Measurements from ENCODE around the gene SLC17A3. TPM values are rescaled to one million over a fixed set of nuclear protein-coding genes. Genes with fewer than 3 reads are reported as not detected.

SLC17A3 gene
- total RNA-seq, 1 experiment from 2014 or later: not detected

- POLR2A ChIA-PET: no interaction called here
Observed at GRCh38 chr6:25880601-25881000, 6.6 kb upstream of the SLC17A3 start.

More at GRCh38 chr6:25880601-25881000, 6.6 kb upstream of the SLC17A3 start:
- no peaks in the 10 kb centered on the region for H3K27me3 ChIP-seq (ENCODE audit: insufficient read depth, low read length)
- H3K9ac ChIP-seq (ENCODE audit: low read length): no peak overlapping the region
- H3K9me3 ChIP-seq (ENCODE audit: control insufficient read depth in 1 of 2, insufficient read depth in 1 of 2, low read depth in 1 of 2, low read length in 2 of 2): no peaks in the 10 kb centered on the region
- TF ChIP-seq EGR1 (IDR thresholded peaks at IDR 0.05; ENCODE audit: low read depth) (no peak), YY1 (IDR thresholded peaks at IDR 0.05; ENCODE audit: extremely low read depth, insufficient replicate concordance, low read depth, low read length) (no peak), POLR2AphosphoS5 (IDR thresholded peaks at IDR 0.05; ENCODE audit: low read depth, low read length) (no peak), RAD21 (IDR thresholded peaks at IDR 0.05; ENCODE audit: low read depth) (no peak), TCF7L2 (IDR thresholded peaks at IDR 0.05; ENCODE audit: borderline replicate concordance, extremely low read depth, insufficient read depth, insufficient read length) (no peak), REST (IDR thresholded peaks at IDR 0.05; ENCODE audit: low read depth) (no peak), SRF (IDR thresholded peaks at IDR 0.05; ENCODE audit: low read depth) (no peak), FOSL1 (IDR thresholded peaks at IDR 0.05; ENCODE audit: low read depth) (no peak), EZH2phosphoT487 (IDR thresholded peaks at IDR 0.05; ENCODE audit: borderline replicate concordance) (no peak), ZFX (IDR thresholded peaks at IDR 0.05) (no peak), CTCF (IDR thresholded peaks at IDR 0.05 in 2 of 3, conservative IDR thresholded peaks at IDR 0.05 in 1 of 3; ENCODE audit: borderline replicate concordance in 1 of 3, insufficient read depth in 1 of 3, low read depth in 2 of 3, low read length in 2 of 3) (no peak)
- H3K4me1 ChIP-seq (ENCODE audit: control insufficient read depth in 1 of 2, insufficient read depth in 2 of 2, low read length in 2 of 2): no peaks in the 10 kb centered on the region
- DNase-seq (ENCODE audit: low read depth, low spot score): no peak
- no peaks in the 10 kb centered on the region for H3K36me3 ChIP-seq (ENCODE audit: control insufficient read depth in 1 of 2, insufficient read depth in 2 of 2, low read length in 2 of 2)
- H2AFZ ChIP-seq (ENCODE audit: low read depth, low read length, poor library complexity, severe bottlenecking): no peak overlapping the region
- no peaks in the 10 kb centered on the region for H3K9me2 ChIP-seq (ENCODE audit: insufficient read depth)
- ChIA-PET CTCF (no interaction called here), RAD21 (ENCODE audit: low non-redundant PET in 1 of 2, low total read pairs in 2 of 2, uncharacterized antibody in 2 of 2, unreplicated experiment in 2 of 2) (no interaction called here)
- no peak overlapping the region for H3K4me2 ChIP-seq (ENCODE audit: low read length)
- intact Hi-C loops (cut with micrococcal nuclease): no loop called here
- no peak overlapping the region for H3K4me3 ChIP-seq (replicated peaks in 1 of 2; ENCODE audit: low read depth in 1 of 2, low read length in 2 of 2)
- H3K79me2 ChIP-seq (ENCODE audit: insufficient read depth, low read length): no peaks in the 10 kb centered on the region
- no peak overlapping the region for H3K27ac ChIP-seq (ENCODE audit: low read depth, low read length)
- H4K20me1 ChIP-seq (ENCODE audit: insufficient read depth): no peaks in the 10 kb centered on the region
- BruUV-seq (replicated peaks): no TSS peak
- no peak for ATAC-seq
